KOPT-K1 (cell line): Measurements from ENCODE around the gene DTX4.

ENCODE experiments used
- H3K27ac ChIP-seq: fragments of 200-600 bp; sonication (generic); 2 replicates; pipeline ENCODE4 v1.5.1; 2016; ENCODE audit warnings: antibody characterized with exemption, mild to moderate bottlenecking, low read depth, low read length; ENCODE audit not compliant: poor library complexity, severe bottlenecking
- H3K36me3 ChIP-seq: fragments of 200-600 bp; sonication (generic); 2 replicates; pipeline ENCODE4 v1.5.1; 2017; ENCODE audit warnings: antibody characterized with exemption, mild to moderate bottlenecking, low read length, moderate library complexity; ENCODE audit not compliant: insufficient read depth
- H3K9me3 ChIP-seq: fragments of 200-600 bp; sonication (generic); 2 replicates; pipeline ENCODE4 v1.5.1; 2017; ENCODE audit warnings: antibody characterized with exemption, low read length, mild to moderate bottlenecking; ENCODE audit not compliant: insufficient read depth, poor library complexity, severe bottlenecking

Gene DTX4

DNA sequence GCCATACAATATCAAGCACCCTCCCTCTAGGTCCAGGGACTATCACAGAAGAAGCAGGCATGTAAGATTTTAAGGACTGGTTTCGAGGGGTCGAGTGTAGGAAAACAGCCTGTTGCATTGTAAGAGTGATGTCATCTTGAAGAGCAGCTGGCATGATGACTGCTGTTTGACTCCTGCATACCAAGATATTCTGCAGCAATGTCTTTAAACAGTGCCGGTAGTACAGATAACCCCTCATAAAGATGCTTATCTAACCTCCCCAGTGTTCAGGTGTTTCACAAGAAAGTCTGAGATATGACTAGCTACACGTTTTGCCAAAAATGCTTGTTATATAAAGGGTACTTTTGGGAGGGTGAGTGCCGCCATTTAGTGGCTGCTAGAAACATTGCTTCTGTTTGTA lies 17.3 kb upstream of the DTX4 start:
- Histone ChIP-seq H3K36me3 (peaks cover 56% of the 10 kb centered on the region), H3K27ac (no peak overlapping the region), H3K9me3 (no peaks in the 10 kb centered on the region)

DNA sequence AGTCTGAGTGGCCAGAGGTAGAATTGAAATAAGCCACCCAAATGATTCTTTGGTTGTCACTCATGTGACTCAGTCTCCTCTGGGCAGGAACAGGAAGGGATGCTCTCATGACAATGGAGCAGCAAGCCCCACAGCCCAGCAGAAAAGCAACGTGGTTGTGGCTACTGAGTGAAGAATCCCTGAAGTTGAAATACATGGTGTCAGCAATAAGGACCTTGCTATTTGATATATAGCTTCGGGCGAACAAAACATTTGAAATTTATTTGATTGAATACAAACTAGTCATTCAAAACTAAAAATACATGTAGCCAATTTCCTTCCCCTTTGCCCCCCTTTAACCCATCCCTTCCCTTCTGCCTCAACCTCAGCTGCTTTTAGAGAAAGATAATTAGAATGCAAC lies 14.5 kb upstream of the DTX4 start:
- Histone ChIP-seq H3K27ac (no peak overlapping the region), H3K36me3 (peaks cover 28% of the 10 kb centered on the region), H3K9me3 (no peaks in the 10 kb centered on the region)

DNA sequence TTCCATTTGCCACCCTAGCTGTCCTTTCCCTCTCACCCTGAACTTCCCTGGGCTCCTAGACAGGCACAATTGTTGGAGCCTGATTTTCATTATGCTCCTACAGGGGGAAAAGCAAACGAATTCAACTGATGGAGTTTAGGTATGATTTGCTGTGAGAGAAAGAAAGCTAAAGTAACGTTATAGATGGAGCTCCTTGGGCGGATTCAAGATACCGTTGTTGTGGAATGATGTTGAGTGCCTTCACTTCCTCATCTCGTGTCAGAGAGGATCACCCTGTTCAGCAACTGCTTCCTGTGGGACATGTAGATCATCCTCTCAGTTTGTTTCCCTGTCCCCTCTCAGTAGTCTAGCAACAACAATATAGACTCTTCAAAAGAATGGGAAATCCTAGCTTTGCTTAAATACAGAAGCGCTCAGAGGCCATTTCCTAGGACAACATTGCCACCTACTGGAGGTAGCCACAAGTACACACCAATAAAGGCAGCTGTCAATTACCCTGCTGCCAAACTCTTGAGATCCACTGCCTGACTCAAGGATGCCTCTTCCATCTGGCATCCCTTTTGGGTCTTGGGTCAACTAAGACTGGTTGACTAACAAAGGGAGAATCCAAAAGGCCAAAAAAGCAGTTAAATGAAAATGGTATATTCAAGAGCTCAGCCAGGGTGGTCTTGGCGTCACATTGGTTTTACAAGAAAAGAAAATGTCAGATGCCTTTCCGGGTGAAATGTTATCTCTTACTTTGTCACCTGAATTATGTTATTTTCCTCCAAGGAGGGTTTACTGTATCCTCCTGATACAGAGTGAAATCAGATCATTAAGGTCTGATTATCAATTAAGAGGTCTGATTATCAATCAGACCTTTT lies 13.5 kb upstream of the DTX4 start:
- H3K36me3 ChIP-seq, result peaks cover 18% of the 10 kb centered on the region
- H3K27ac ChIP-seq, result no peak overlapping the region
- no peaks in the 10 kb centered on the region for H3K9me3 ChIP-seq

DNA sequence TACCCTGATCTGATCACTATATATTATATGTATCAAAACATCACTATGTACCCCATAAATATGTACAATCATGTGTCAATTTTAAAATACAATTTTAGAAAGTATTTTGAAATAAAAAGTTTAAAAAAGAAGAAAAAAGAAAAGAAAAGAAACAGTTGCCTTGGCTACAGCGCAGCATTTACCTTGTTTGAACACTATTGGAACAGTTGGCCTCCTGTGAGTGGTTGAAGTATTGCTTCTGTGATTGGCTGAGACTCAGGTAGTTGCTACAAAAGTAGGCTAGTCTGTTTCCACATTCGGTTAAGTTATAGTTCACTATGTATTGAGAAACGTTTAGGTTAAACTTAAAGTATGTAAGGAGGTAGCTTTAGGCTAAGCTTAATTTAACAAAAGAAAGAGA lies 7.9 kb upstream of the DTX4 start:
- H3K9me3 ChIP-seq, result no peaks in the 10 kb centered on the region
- H3K36me3 ChIP-seq, result no peaks in the 10 kb centered on the region
- no peak overlapping the region for H3K27ac ChIP-seq

DNA sequence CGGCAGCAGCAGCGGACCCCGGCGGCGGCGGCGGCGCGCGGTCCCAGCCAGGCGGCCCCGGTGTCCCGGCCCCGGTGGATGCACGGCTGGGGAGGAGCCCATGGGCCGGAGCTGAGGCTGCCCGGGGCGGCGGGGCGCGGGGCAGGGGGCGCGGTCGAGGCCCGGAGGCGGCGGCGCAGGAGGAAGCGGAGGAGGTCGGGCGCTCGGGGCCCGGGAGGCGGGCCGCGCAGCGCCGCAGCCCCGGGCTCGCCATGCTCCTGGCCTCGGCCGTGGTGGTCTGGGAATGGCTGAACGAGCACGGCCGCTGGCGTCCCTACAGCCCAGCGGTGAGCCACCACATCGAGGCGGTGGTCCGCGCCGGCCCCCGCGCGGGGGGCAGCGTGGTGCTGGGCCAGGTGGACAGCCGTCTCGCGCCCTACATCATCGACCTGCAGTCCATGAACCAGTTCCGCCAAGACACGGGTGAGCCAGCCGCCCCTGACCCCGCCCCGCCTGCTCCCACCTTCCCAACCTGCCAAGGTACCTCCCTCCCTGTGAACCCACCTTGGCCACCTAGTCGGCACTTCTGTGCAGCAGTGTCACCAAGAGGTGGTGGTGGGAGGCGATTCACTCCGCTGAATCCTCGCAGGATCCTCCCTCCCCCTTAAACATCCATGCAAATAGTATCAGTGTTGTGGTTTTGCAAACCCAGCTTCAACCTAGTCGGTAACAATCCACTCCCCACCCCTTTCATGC lies 580 bp downstream of the DTX4 start:
- no peak overlapping the region for H3K27ac ChIP-seq

DNA sequence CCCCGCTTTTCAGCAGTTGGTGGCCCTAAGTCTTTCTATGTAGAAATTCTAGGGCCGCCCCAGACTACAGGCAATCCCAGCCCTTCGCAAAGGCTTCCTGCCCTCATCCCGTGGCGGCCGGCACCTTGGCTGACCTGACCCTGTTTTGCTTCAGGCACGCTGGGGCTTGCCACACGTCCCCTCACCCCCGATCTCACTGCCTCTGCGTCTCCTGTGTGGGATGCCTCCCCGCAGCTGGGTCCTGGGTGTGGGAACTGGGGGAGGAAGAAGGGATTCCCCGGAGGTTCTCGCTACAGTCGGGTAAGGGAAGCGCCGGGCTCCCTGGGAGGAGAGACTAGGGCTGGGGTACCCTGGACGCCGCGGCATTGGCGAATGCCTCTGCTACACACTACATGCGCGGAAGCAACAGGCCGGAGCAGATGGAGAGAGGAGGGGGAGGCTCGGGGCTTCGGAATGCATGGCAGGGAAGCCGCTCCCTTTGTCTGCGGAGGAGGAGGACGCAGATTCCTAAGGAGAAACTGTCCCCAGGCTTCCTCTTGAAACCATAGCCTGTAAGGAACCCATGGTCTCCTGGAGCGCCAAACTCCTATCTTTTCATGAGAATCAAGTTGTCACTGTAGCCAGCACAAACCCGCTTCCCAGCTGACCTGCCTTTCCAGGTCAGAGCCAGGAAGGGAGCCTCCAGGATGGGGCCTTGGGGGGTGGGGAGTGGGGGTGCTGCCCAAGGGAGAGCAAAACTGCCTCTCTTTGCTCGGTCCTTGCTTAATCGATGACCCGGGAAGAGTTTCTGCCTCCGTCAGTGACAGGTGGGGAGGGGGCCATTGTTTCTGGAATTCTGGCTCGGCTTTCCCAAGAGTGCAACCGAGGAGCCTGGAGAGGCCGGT lies 1.4 kb downstream of the DTX4 start:
- H3K36me3 ChIP-seq, result no peaks in the 10 kb centered on the region
- no peak overlapping the region for H3K27ac ChIP-seq

More for the DNA sequence above, 580 bp downstream of the DTX4 start:
- H3K36me3 ChIP-seq, result no peaks in the 10 kb centered on the region
- no peaks in the 10 kb centered on the region for H3K9me3 ChIP-seq

DNA sequence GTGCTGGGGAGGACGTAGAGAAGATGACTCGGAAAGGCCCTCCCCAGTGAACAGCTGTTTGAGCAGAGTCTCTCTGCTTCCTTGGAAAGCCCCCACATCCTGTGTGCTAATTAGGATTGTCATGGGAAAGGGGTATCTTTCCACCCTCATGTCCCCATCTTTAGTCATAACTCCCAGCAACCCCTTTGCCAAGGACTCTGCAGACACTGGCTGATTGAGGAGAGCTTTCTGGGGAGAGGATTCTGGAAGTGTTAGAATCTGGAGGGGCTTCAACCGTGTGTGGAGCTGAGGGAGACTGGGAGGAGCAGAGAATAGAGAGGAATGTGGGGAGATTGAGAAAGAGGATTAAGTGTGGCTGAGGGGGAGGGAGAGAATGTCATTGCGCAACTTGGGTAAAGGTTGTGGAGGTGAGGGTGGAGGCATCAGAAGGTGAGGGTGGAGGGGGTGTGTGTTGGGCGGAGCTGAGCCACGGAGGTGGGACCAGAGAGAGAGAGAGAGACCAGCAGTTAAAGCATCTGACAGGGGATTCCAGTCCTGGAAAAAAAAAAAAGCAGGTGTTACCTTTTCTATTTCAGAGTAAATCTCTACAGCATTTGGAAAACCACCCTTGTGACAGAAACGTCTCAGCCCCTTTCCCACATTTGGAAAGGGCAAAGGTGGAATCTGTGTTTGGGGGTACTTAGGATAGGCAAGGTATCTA lies 2.2 kb downstream of the DTX4 start:
- Histone ChIP-seq H3K36me3 (no peaks in the 10 kb centered on the region), H3K27ac (no peak overlapping the region), H3K9me3 (peaks cover 3% of the 10 kb centered on the region)

More for the DNA sequence above, 1.4 kb downstream of the DTX4 start:
- no peaks in the 10 kb centered on the region for H3K9me3 ChIP-seq

DNA sequence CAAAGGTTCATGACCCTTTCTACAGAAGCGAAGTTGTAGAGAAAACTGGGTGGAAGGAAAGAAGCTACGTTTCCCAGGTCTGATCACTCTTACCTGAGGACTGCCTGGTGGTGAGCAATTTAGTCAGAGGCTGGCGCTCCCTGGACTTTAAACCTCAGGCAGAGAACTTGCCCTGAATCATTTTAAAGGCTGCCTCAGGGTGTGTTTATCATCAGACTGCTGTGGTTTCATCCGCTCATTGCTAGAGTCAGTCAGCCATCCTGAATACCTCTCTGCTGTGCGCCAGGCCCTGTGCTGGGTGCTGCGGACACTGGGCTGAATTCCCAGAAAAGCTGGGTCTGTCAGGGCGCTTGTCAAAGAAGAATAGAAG lies 2.7 kb downstream of the DTX4 start:
- H3K36me3 ChIP-seq, result no peaks in the 10 kb centered on the region
- H3K9me3 ChIP-seq, result peaks cover 9% of the 10 kb centered on the region
- H3K27ac ChIP-seq, result no peak overlapping the region

DNA sequence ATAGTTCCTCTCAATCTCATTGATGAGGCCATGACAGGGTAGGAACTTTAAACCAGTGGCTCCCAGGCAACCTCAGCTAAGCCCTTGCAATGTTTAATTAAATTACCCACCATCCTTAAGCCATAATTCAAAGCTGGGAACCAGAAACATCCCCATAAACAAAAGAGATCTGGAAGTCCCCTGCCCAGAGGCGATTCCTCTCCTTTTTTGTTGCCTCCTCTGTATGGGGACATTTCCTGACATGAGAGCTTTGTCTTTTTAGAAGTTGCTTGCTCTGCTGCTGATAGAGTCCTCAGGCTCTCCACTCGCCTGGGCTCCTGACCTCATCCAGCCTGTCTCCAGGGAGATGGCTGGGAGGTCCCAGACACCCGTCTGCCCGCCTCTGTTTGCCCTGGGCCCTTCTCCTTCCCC lies 3.2 kb downstream of the DTX4 start:
- H3K27ac ChIP-seq, result no peak overlapping the region
- peaks cover 11% of the 10 kb centered on the region for H3K9me3 ChIP-seq
- H3K36me3 ChIP-seq, result no peaks in the 10 kb centered on the region

DNA sequence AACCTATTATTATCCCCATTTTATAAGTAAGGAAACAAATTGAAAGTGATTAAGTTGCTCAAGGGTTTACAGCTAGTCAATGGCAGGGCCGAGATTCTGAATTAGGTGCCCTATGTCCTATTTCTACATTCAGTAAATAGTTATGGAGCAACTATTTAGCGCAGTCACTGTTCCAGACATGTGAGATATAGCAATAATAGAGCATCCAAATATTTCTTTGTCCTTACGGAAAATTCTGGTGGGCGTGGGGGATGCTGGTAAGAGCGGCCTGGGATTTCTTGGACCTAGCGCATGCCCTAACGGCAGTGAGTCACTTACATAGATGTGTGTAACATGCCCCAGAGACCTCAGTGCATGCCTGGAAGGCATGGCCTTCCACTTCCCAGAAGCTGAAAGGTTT lies 4.4 kb downstream of the DTX4 start:
- Histone ChIP-seq H3K36me3 (no peaks in the 10 kb centered on the region), H3K27ac (no peak overlapping the region), H3K9me3 (peaks cover 11% of the 10 kb centered on the region)

DNA sequence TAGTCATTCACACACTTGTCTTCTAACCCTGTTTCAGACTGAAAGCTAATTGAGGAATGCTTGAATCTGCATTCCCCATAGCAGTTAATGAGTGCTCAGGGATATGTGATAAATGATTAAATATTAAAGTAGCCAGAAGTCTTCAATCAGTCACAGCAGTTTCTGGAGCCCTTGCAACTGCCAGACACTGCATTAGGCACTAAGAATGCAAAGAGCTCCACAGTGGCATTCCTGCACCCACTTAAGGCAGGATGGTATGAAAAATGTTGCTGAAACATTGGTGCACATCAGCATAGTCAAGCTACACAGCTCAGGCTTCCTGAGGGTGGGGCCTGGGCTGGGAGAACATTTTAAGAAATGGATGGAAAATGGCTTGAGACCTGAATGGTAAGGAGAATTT lies 6.5 kb downstream of the DTX4 start:
- H3K27ac ChIP-seq, result no peak overlapping the region
- H3K9me3 ChIP-seq, result peaks cover 11% of the 10 kb centered on the region
- H3K36me3 ChIP-seq, result no peaks in the 10 kb centered on the region

DNA sequence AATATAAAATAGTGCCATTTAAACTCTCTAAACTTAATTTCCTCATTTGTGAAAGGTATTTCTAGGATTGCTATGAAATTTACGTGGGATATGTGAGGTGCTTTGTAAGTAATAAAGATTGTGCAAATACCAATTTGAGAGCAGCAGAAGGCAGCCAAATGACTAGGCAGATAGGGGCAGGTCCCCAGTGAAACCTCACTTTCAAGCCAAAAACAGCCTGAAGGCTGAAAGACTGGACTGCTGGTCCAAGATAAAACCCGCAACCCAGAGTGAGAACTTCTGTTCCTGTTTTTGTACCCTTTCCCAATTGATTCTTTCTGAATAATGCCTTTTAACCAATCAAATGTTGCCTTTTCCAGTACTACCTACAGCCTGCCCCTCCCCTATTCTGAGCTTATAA lies 7.2 kb downstream of the DTX4 start:
- no peaks in the 10 kb centered on the region for H3K36me3 ChIP-seq
- H3K27ac ChIP-seq, result no peak overlapping the region

DNA sequence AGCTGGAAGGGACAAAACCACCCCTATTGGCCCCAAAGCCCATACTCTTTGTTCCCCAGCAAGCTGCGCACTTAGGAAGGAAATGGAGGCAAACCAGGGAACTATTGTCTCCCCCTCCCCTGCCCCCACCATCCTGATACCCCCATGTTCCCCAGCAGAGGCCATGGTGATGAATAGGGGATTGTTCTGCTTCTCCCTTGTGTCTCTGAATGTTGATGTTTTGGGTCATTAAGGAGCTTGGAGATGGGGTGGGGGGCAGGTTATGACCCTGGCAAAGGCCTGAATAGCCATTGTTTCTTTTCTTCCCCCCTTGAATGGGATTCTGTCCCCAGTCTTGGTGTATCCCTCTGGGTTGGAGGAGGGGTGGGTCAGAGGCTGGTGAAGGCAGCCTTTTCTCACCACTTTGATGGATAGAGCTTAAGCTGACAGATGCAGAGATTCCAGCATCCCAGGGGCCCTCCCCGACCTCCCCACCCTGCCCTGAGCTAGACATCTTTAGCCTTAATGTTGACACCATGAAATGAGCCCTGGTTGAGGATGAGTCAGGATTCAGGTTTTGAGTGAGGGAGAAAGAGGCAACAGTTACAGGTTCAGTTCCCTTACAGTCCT lies 8.3 kb downstream of the DTX4 start:
- no peak overlapping the region for H3K27ac ChIP-seq
- no peaks in the 10 kb centered on the region for H3K36me3 ChIP-seq
- H3K9me3 ChIP-seq, result peaks cover 11% of the 10 kb centered on the region

More for the DNA sequence above, 7.2 kb downstream of the DTX4 start:
- H3K9me3 ChIP-seq, result peaks cover 11% of the 10 kb centered on the region

DNA sequence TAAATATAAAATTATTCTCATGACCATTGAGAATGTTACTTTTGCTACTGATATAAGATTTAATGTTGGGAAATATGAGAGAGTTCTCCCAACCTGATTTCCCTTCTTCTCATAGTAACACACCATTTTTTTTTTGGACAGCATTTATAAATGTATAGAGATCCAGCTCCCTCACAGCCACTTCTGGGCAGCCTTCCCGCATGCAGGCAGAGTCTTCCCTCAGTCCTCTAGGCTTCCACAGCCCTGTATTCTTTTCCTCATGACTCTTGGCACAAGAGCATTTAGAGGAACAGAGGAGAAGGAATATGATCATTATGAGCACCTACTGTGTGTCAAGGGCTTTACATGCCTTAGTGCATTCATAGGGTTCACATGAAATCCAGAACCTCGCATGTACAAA lies 9.0 kb downstream of the DTX4 start:
- H3K9me3 ChIP-seq, result peaks cover 11% of the 10 kb centered on the region
- no peak overlapping the region for H3K27ac ChIP-seq
- no peaks in the 10 kb centered on the region for H3K36me3 ChIP-seq
